Measurements from ENCODE around the gene NLRP8. TPM values are rescaled to one million over a fixed set of nuclear protein-coding genes. Genes with fewer than 3 reads are reported as not detected.
"Not testable (repeated sequence)": the region's sequence is repeated elsewhere in the genome, so short reads cannot be mapped to it uniquely, and the experiment has no call there.

Gene NLRP8
- total RNA-seq, 1 donor from 2014 or later, result not detected

- no peak for TF ChIP-seq CTCF (IDR thresholded peaks at IDR 0.05; ENCODE audit: partially characterized antibody, unreplicated experiment)
- H3K9me3 Mint-ChIP-seq (ENCODE audit: unreplicated experiment), result peaks cover 18% of the 10 kb centered on the region
- no peaks in the 10 kb centered on the region for H3K4me1 Mint-ChIP-seq (ENCODE audit: low read depth, unreplicated experiment)
- H3K4me3 Mint-ChIP-seq (ENCODE audit: unreplicated experiment), result no peak overlapping the region
- H3K36me3 Mint-ChIP-seq (ENCODE audit: unreplicated experiment), result peaks cover 4% of the 10 kb centered on the region
- H3K27me3 Mint-ChIP-seq (ENCODE audit: unreplicated experiment), result peaks cover 2% of the 10 kb centered on the region
- no peak overlapping the region for H3K27ac Mint-ChIP-seq (ENCODE audit: unreplicated experiment)
- no peak for DNase-seq
Measured at GRCh38 chr19:55927991-55928390, 19.6 kb upstream of the NLRP8 start.

- not testable (repeated sequence) for H3K36me3 Mint-ChIP-seq (ENCODE audit: unreplicated experiment); H3K27ac Mint-ChIP-seq (ENCODE audit: unreplicated experiment); H3K27me3 Mint-ChIP-seq (ENCODE audit: unreplicated experiment); DNase-seq; H3K4me1 Mint-ChIP-seq (ENCODE audit: low read depth, unreplicated experiment); H3K4me3 Mint-ChIP-seq (ENCODE audit: unreplicated experiment)
- H3K9me3 Mint-ChIP-seq (ENCODE audit: unreplicated experiment), result peaks cover 19% of the 10 kb centered on the region
Measured at GRCh38 chr19:55929258-55929657, 18.4 kb upstream of the NLRP8 start.

GRCh38 chr19:55930996-55931515 is 16.6 kb upstream of the NLRP8 start:
- no peak for DNase-seq
- no peaks in the 10 kb centered on the region for H3K4me1 Mint-ChIP-seq (ENCODE audit: low read depth, unreplicated experiment)

GRCh38 chr19:55931936-55932386 is 15.7 kb upstream of the NLRP8 start, which contains the start of gene NLRP13:
Gene NLRP13, minus strand, starts transcription at chr19:55932336. Its CDS starts 25 bp downstream, at chr19:55932311.
- H3K36me3 Mint-ChIP-seq (ENCODE audit: unreplicated experiment), result peaks cover 14% of the 10 kb centered on the region
- H3K27ac Mint-ChIP-seq (ENCODE audit: unreplicated experiment), result no peak within 1 kb of the TSS
- no peak for DNase-seq
- H3K9me3 Mint-ChIP-seq (ENCODE audit: unreplicated experiment), result peaks cover 20% of the 10 kb centered on the region
- no peak for TF ChIP-seq CTCF (IDR thresholded peaks at IDR 0.05; ENCODE audit: partially characterized antibody, unreplicated experiment)
- no peaks in the 10 kb centered on the region for H3K27me3 Mint-ChIP-seq (ENCODE audit: unreplicated experiment)
- H3K4me3 Mint-ChIP-seq (ENCODE audit: unreplicated experiment), result no peak within 1 kb of the TSS
- no peaks in the 10 kb centered on the region for H3K4me1 Mint-ChIP-seq (ENCODE audit: low read depth, unreplicated experiment)

More at GRCh38 chr19:55930996-55931515, 16.6 kb upstream of the NLRP8 start:
- H3K36me3 Mint-ChIP-seq (ENCODE audit: unreplicated experiment), result peaks cover 14% of the 10 kb centered on the region
- no peak overlapping the region for H3K27ac Mint-ChIP-seq (ENCODE audit: unreplicated experiment)
- no peak overlapping the region for H3K4me3 Mint-ChIP-seq (ENCODE audit: unreplicated experiment)
- no peaks in the 10 kb centered on the region for H3K27me3 Mint-ChIP-seq (ENCODE audit: unreplicated experiment)
- H3K9me3 Mint-ChIP-seq (ENCODE audit: unreplicated experiment), result peaks cover 23% of the 10 kb centered on the region
- no peak for TF ChIP-seq CTCF (IDR thresholded peaks at IDR 0.05; ENCODE audit: partially characterized antibody, unreplicated experiment)

GRCh38 chr19:55935206-55935605 is 12.4 kb upstream of the NLRP8 start:
- peaks cover 14% of the 10 kb centered on the region for H3K36me3 Mint-ChIP-seq (ENCODE audit: unreplicated experiment)
- peaks cover 16% of the 10 kb centered on the region for H3K9me3 Mint-ChIP-seq (ENCODE audit: unreplicated experiment)
- no peak for DNase-seq
- no peak overlapping the region for H3K27ac Mint-ChIP-seq (ENCODE audit: unreplicated experiment)
- H3K4me1 Mint-ChIP-seq (ENCODE audit: low read depth, unreplicated experiment), result no peaks in the 10 kb centered on the region
- TF ChIP-seq CTCF (IDR thresholded peaks at IDR 0.05; ENCODE audit: partially characterized antibody, unreplicated experiment), result no peak
- no peaks in the 10 kb centered on the region for H3K27me3 Mint-ChIP-seq (ENCODE audit: unreplicated experiment)
- no peak overlapping the region for H3K4me3 Mint-ChIP-seq (ENCODE audit: unreplicated experiment)
